A549 (cell line): Measurements from ENCODE around the gene CTPS2. TPM values are rescaled to one million over a fixed set of nuclear protein-coding genes. Genes with fewer than 3 reads are reported as not detected.
"Not testable (repeated sequence)": the region's sequence is repeated elsewhere in the genome, so short reads cannot be mapped to it uniquely, and the experiment has no call there.

Experiments used
- ATAC-seq, 2 experiments: fragments of 200-7000 bp in 1 of 2; fragments of >200 bp in 1 of 2; cut with Nextera tagmentation in 1 of 2; cut with Tn5 transposase in 1 of 2; 3 replicates each; pipeline versions ENCODE4 v1.8.0 to v1.9.1; 2018 to 2020; ENCODE audit warnings: mild to moderate bottlenecking in 1 of 2, moderate library complexity in 1 of 2
- CTCF ChIA-PET: fragments of 300-600 bp; sonication (Branson Sonifier 250); formaldehyde crosslinking; extraction: SDS; loops from one replicate; lab custom pipeline; 2021; ENCODE audit warnings: antibody characterized with exemption, inconsistent platforms; lab: Yijun Ruan, JAX
- POLR2A ChIA-PET: fragments of 350-600 bp; formaldehyde crosslinking; extraction: SDS; loops from one replicate; lab custom pipeline; 2021; ENCODE audit warnings: antibody characterized with exemption, inconsistent platforms; lab: Yijun Ruan, JAX
- DNase-seq, 2 experiments: peaks; one replicate each; pipeline versions ENCODE4 v3.0.0 to v3.0.0-alpha.2; 2011 to 2016; ENCODE audit warnings: low read depth in 1 of 2, low spot score in 1 of 2
- FAIRE-seq: peaks from 2 replicates; lab custom pipeline; 2011; peaks lifted over from hg19 to GRCh38; lab: Jason Lieb, UNC
- H3K27ac ChIP-seq, 2 experiments: fragments of >200 bp; sonication (Bioruptor Twin); formaldehyde crosslinking; 3 replicates each; pipeline ENCODE4 v1.5.1; 2016 to 2017
- H3K4me1 ChIP-seq: fragments of >200 bp; sonication (Bioruptor Twin); formaldehyde crosslinking; 3 replicates; pipeline ENCODE4 v1.6.1; 2016
- H3K4me2 ChIP-seq: fragments of >200 bp; sonication (Bioruptor Twin); formaldehyde crosslinking; 3 replicates; pipeline ENCODE4 v1.6.1; 2016
- H3K4me3 ChIP-seq: fragments of >200 bp; sonication (Bioruptor Twin); formaldehyde crosslinking; 3 replicates; pipeline ENCODE4 v1.5.1; 2016
- H3K9me3 ChIP-seq: fragments of >200 bp; sonication (Bioruptor Twin); formaldehyde crosslinking; 3 replicates; pipeline ENCODE4 v1.6.1; 2016
- CEBPB ChIP-seq, 2 experiments: fragments of >200 bp in 1 of 2; sonication (Bioruptor Twin) in 1 of 2; formaldehyde crosslinking in 1 of 2; IDR thresholded peaks; 2 replicates each; pipeline ENCODE4 v1.6.1; 2012 to 2016
- CHD2 ChIP-seq: fragments of 150-350 bp; IDR thresholded peaks from 2 replicates; pipeline ENCODE4 v1.6.1; 2014; ENCODE audit warnings: low read length; ENCODE audit not compliant: partially characterized antibody
- ESRRA ChIP-seq: fragments of 150-350 bp; IDR thresholded peaks from 2 replicates; pipeline ENCODE4 v1.6.1; 2014; ENCODE audit warnings: mild to moderate bottlenecking, low read length, borderline replicate concordance
- HDAC2 ChIP-seq: fragments of 200-600 bp; sonication (generic); IDR thresholded peaks from 2 replicates; pipeline ENCODE4 v1.6.1; 2016
- HEYL ChIP-seq: fragments of 250-450 bp; sonication (Bioruptor Pico); IDR thresholded peaks from 2 replicates; pipeline ENCODE4 v1.8.0; 2021; ENCODE audit warnings: mild to moderate bottlenecking, moderate library complexity
- HOXA7 ChIP-seq: fragments of 250-450 bp; sonication (Bioruptor Pico); IDR thresholded peaks from 2 replicates; pipeline ENCODE4 v1.5.0; 2020; ENCODE audit warnings: mild to moderate bottlenecking, moderate library complexity
- HOXB5 ChIP-seq: fragments of 250-450 bp; sonication (Bioruptor Pico); IDR thresholded peaks from 2 replicates; pipeline ENCODE4 v1.5.0; 2020; ENCODE audit warnings: mild to moderate bottlenecking, moderate library complexity
- KDM1A ChIP-seq: fragments of 200-600 bp; sonication (generic); IDR thresholded peaks from 2 replicates; pipeline ENCODE4 v1.6.1; 2016; ENCODE audit warnings: low read depth, mild to moderate bottlenecking
- MAFK ChIP-seq: fragments of 450-650 bp; IDR thresholded peaks from 2 replicates; pipeline ENCODE4 v1.6.1; 2014; ENCODE audit not compliant: partially characterized antibody
- NFE2L2 ChIP-seq: fragments of 150-350 bp; conservative IDR thresholded peaks from 2 replicates; pipeline ENCODE4 v1.6.1; 2014; ENCODE audit warnings: low read length
- NPAS2 ChIP-seq: fragments of 250-450 bp; sonication (Bioruptor Pico); IDR thresholded peaks from 2 replicates; pipeline ENCODE4 v1.8.0; 2022; ENCODE audit warnings: mild to moderate bottlenecking, moderate library complexity, borderline replicate concordance
- POLR2AphosphoS2 ChIP-seq: conservative IDR thresholded peaks from 2 replicates; pipeline ENCODE4 v1.6.1; 2012; ENCODE audit warnings: low read length, improper control_type of control experiment, inconsistent platforms
- RAD21 ChIP-seq, 2 experiments: fragments of >200 bp in 1 of 2; sonication (Bioruptor Twin) in 1 of 2; formaldehyde crosslinking in 1 of 2; IDR thresholded peaks in 1 of 2; conservative IDR thresholded peaks in 1 of 2; 2 replicates in 1 of 2; 3 replicates in 1 of 2; pipeline ENCODE4 v1.6.1; 2012 to 2018; ENCODE audit warnings: inconsistent platforms in 1 of 2
- RNF2 ChIP-seq: fragments of 200-600 bp; sonication (generic); IDR thresholded peaks from 2 replicates; pipeline ENCODE4 v1.6.1; 2016; ENCODE audit warnings: low read depth, mild to moderate bottlenecking, antibody characterized with exemption, moderate library complexity, borderline replicate concordance
- SREBF2 ChIP-seq: fragments of 450-650 bp; IDR thresholded peaks from 2 replicates; pipeline ENCODE4 v1.6.1; 2014; ENCODE audit warnings: mild to moderate bottlenecking, moderate library complexity
- TP53 ChIP-seq: fragments of 250-450 bp; sonication (Bioruptor Pico); IDR thresholded peaks from 2 replicates; pipeline ENCODE4 v1.5.0; 2021; ENCODE audit warnings: mild to moderate bottlenecking, moderate library complexity
- WGBS: methylation state at CpG from one replicate; pipeline ENCODE4 v1.1.6; 2017; ENCODE audit errors: missing lambda C conversion rate; 5-methylcytosine and 5-hydroxymethylcytosine counted together
- polyA plus RNA-seq, 4 experiments: library from polyadenylated mRNA; depleted of rRNA in 3 of 4; stranded (reverse); fragments of >200 nt; fragmentation: RNase III in 1 of 4; extraction: RNeasy Plus Mini Kit Qiagen cat#74134 plus additional on column Dnase treatment in 1 of 4; gene quantifications; 2 replicates in 3 of 4; 3 replicates in 1 of 4; pipeline ENCODE4 v1.2.3, GENCODE V29; 2011 to 2017
- TF ChIP-seq, protein P1 (sequence below): IDR thresholded peaks from 2 replicates; pipeline ENCODE4 v1.6.1; 2012
- TF ChIP-seq, protein P2 (sequence below): fragments of >200 bp; sonication (Bioruptor Twin); formaldehyde crosslinking; IDR thresholded peaks from 3 replicates; pipeline ENCODE4 v1.5.1; 2016
- TF ChIP-seq, protein P3 (sequence below): fragments of 150-350 bp; IDR thresholded peaks from 2 replicates; pipeline ENCODE4 v1.6.1; 2014; ENCODE audit warnings: low read depth, mild to moderate bottlenecking, low read length
- TF ChIP-seq, protein P4 (sequence below): fragments of 200-600 bp; sonication (generic); IDR thresholded peaks from 2 replicates; pipeline ENCODE4 v1.6.1; 2016; ENCODE audit warnings: antibody characterized with exemption, mild to moderate bottlenecking, moderate library complexity

CTPS2 gene
- polyA plus RNA-seq, 2 of the 4 experiments (the other 2 are of a cell fraction) = 11.1 to 18.5 TPM

DNA sequence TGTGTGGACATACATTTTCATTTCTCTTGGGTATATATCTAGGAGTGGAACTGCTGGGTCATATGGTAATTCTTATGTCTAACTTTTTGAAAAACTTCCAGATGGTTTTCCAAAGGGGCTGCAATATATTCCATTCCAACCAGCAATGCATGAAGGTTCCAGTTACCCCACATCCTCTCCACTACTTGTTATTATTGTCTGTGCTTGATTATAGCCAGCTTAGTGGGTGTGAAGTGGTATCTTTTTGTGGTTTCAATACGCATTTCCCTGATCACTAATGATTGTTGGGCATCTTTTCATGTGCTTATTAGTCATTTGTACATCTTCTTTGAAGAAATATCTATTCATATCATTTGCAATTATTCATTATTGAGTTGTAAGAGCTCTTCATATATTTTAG is 94.0 kb downstream of the CTPS2 start (continued):
- TF ChIP-seq, protein P1, sequence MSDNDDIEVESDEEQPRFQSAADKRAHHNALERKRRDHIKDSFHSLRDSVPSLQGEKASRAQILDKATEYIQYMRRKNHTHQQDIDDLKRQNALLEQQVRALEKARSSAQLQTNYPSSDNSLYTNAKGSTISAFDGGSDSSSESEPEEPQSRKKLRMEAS = no peak
- no peak for TF ChIP-seq RNF2

DNA sequence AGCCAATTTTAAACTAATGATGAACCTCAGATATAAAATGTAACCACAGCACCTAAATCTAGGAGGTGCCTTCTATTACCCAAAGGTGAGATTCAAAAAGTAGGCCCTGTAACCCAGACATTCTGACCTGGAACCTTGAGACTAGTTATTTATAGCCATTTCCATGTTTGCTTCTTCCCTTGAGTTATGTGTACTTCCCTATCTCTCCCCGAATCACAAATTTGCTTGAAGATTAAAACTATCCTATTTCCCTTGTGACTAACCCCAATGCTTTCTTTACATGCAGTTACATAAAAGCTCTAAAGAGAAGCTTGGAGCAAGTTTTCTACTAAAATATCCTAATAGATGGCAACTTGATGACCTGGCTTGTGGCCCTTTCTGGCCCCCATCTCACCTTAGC is 95.1 kb downstream of the CTPS2 start:
- no peaks in the 10 kb centered on the region for H3K9me3 ChIP-seq
- no peak overlapping the region for H3K4me2 ChIP-seq
- ATAC-seq (no peak), DNase-seq (no peak), FAIRE-seq (no peak)
- ChIA-PET CTCF (interaction anchor here (1.5 kb wide), 1 partner anchor 11 kb away, joined by 3 read pairs; no protein-coding TSS in a partner anchor), POLR2A (no interaction called here)
- no peak for TF ChIP-seq HDAC2
- TF ChIP-seq KDM1A = no peak
- WGBS = 88% methylated on average over 1 of the region's 1 CpG
- no peak overlapping the region for H3K27ac ChIP-seq
- H3K4me3 ChIP-seq = no peak overlapping the region
- H3K4me1 ChIP-seq = no peaks in the 10 kb centered on the region

DNA sequence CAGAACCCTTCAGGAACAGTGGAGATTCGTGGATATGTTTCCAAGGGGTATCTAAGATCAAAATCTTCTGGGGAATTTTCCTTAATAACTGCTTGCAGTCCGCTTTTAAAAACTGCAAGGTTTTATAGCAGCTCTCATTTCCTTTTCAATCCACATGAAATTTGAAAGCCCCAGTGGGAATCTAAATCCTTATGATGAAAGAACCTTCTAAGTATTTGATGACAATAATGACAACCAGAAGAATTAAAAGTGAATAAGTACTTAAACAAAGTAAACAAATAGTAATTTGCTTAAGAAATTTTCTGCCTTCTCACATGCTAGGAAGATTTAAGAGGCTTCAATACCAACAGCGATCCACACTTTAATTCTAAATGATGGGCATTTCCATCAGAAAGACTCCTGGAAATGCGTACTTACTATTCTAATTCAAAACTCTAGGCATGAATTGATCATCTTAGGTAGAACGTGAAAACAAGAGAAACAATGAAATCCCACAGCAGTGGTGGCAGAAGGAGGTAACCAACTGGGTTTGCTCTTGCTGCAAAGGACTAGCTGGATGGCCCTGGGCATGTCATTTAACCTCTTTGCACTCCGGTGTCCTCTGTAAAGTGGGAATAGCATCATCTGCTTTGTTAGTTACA is 100.1 kb downstream of the CTPS2 start:
- FAIRE-seq = no peak
- POLR2A ChIA-PET = no interaction called here
- WGBS = 87% methylated on average over 6 of the region's 6 CpGs
- H3K9me3 ChIP-seq = no peaks in the 10 kb centered on the region
- TF ChIP-seq TP53 (no peak), HEYL (CRISPR knock-in tag) (no peak), HDAC2 (no peak), MAFK (no peak), RAD21 (conservative IDR thresholded peaks at IDR 0.05 in 1 of 2, IDR thresholded peaks at IDR 0.05 in 1 of 2) (no peak), HOXA7 (CRISPR knock-in tag) (no peak), NPAS2 (no peak), CHD2 (no peak), HOXB5 (CRISPR knock-in tag) (no peak), CEBPB (IDR thresholded peaks at IDR 0.05) (no peak), SREBF2 (no peak), ESRRA (no peak), POLR2AphosphoS2 (no peak), NFE2L2 (no peak)
- TF ChIP-seq, protein P1 = no peak
- TF ChIP-seq, protein P2, sequence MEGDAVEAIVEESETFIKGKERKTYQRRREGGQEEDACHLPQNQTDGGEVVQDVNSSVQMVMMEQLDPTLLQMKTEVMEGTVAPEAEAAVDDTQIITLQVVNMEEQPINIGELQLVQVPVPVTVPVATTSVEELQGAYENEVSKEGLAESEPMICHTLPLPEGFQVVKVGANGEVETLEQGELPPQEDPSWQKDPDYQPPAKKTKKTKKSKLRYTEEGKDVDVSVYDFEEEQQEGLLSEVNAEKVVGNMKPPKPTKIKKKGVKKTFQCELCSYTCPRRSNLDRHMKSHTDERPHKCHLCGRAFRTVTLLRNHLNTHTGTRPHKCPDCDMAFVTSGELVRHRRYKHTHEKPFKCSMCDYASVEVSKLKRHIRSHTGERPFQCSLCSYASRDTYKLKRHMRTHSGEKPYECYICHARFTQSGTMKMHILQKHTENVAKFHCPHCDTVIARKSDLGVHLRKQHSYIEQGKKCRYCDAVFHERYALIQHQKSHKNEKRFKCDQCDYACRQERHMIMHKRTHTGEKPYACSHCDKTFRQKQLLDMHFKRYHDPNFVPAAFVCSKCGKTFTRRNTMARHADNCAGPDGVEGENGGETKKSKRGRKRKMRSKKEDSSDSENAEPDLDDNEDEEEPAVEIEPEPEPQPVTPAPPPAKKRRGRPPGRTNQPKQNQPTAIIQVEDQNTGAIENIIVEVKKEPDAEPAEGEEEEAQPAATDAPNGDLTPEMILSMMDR = no peak
- TF ChIP-seq, protein P3, sequence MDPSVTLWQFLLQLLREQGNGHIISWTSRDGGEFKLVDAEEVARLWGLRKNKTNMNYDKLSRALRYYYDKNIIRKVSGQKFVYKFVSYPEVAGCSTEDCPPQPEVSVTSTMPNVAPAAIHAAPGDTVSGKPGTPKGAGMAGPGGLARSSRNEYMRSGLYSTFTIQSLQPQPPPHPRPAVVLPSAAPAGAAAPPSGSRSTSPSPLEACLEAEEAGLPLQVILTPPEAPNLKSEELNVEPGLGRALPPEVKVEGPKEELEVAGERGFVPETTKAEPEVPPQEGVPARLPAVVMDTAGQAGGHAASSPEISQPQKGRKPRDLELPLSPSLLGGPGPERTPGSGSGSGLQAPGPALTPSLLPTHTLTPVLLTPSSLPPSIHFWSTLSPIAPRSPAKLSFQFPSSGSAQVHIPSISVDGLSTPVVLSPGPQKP = no peak
- TF ChIP-seq, protein P4, sequence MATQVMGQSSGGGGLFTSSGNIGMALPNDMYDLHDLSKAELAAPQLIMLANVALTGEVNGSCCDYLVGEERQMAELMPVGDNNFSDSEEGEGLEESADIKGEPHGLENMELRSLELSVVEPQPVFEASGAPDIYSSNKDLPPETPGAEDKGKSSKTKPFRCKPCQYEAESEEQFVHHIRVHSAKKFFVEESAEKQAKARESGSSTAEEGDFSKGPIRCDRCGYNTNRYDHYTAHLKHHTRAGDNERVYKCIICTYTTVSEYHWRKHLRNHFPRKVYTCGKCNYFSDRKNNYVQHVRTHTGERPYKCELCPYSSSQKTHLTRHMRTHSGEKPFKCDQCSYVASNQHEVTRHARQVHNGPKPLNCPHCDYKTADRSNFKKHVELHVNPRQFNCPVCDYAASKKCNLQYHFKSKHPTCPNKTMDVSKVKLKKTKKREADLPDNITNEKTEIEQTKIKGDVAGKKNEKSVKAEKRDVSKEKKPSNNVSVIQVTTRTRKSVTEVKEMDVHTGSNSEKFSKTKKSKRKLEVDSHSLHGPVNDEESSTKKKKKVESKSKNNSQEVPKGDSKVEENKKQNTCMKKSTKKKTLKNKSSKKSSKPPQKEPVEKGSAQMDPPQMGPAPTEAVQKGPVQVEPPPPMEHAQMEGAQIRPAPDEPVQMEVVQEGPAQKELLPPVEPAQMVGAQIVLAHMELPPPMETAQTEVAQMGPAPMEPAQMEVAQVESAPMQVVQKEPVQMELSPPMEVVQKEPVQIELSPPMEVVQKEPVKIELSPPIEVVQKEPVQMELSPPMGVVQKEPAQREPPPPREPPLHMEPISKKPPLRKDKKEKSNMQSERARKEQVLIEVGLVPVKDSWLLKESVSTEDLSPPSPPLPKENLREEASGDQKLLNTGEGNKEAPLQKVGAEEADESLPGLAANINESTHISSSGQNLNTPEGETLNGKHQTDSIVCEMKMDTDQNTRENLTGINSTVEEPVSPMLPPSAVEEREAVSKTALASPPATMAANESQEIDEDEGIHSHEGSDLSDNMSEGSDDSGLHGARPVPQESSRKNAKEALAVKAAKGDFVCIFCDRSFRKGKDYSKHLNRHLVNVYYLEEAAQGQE = no peak
- TF ChIP-seq, all 56 proteins: peak for 0
- Histone ChIP-seq H3K4me2 (no peak overlapping the region), H3K27ac (no peak overlapping the region), H3K4me1 (no peaks in the 10 kb centered on the region), H3K4me3 (no peak overlapping the region)
- CTCF ChIA-PET = interaction anchor here (0.6 to 0.9 kb wide), 2 partner anchors 682 to 1347 kb away, joined by 3 to 4 read pairs; no protein-coding TSS in a partner anchor
- DNase-seq (no peak), ATAC-seq (no peak)

DNA sequence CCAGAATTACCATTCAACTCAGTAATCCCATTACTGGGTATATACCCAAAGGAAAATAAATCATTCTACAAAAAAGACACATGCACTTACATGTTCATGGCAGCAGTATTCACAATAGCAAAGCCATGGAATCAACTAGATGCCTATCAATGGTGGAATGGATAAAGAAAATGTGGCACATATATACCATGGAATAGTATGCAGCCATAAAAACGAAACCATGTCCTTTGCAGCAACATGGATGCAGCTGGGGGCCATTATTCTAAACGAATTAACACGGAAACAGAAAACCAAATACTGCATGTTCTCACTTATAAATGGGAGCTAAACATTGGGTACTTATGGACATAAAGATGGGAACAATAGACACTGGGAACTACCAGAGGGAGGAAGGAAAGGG is 101.8 kb downstream of the CTPS2 start:
- DNase-seq, ATAC-seq, H3K4me1 ChIP-seq, POLR2A ChIA-PET, FAIRE-seq, H3K9me3 ChIP-seq, H3K4me2 ChIP-seq, H3K27ac ChIP-seq, H3K4me3 ChIP-seq: not testable (repeated sequence)
- 83% methylated on average over 3 of the region's 3 CpGs for WGBS
- CTCF ChIA-PET = interaction anchor here (1.0 to 1.1 kb wide), 2 partner anchors 9 kb away, joined by 3 read pairs; no protein-coding TSS in a partner anchor
